Measurements from ENCODE around the gene SLC6A4. TPM values are rescaled to one million over a fixed set of nuclear protein-coding genes. Genes with fewer than 3 reads are reported as not detected.

The SLC6A4 gene
- total and polyA plus RNA-seq, 2 donors (not counting 3 experiments of a cell fraction or from before 2014, with no cell fraction given) = 0.25 TPM; not detected in 1

GRCh38 chr17:30228011-30228410, 7.5 kb downstream of the SLC6A4 start:
- Histone ChIP-seq H3K4me2 (ENCODE audit: insufficient read depth, low read length) (no peak overlapping the region), H3K9ac (replicated peaks; ENCODE audit: extremely low read depth, insufficient read depth, low read length) (no peak overlapping the region), H3K9me1 (replicated peaks; ENCODE audit: control insufficient read depth, extremely low read depth, insufficient read depth, low read length) (no peaks in the 10 kb centered on the region), H3K9me3 (replicated peaks; ENCODE audit: control insufficient read depth, insufficient read depth, low read length) (no peaks in the 10 kb centered on the region), H3K79me2 (ENCODE audit: control insufficient read depth, insufficient read depth, low read length) (no peaks in the 10 kb centered on the region), H3K4me1 (ENCODE audit: control insufficient read depth, extremely low read depth, insufficient read depth, low read length) (no peaks in the 10 kb centered on the region), H3K27me3 (ENCODE audit: control insufficient read depth in 2 of 2, insufficient read depth in 2 of 2, low read length in 2 of 2) (peaks cover 13 to 26% of the 10 kb centered on the region in 2 experiments), H3K27ac (ENCODE audit: insufficient read depth, low read depth, low read length) (no peak overlapping the region), H3K4me3 (replicated peaks in 1 of 3; ENCODE audit: insufficient read depth in 1 of 3, low read depth in 1 of 3, low read length in 3 of 3) (no peak overlapping the region), H3K36me3 (ENCODE audit: control insufficient read depth in 2 of 2, extremely low read depth in 1 of 2, insufficient read depth in 2 of 2, low read length in 2 of 2) (no peaks in the 10 kb centered on the region), H2AFZ (ENCODE audit: low read depth, low read length) (no peak overlapping the region), H4K20me1 (replicated peaks; ENCODE audit: control insufficient read depth, extremely low read depth, insufficient read depth, low read length) (no peaks in the 10 kb centered on the region)
- ChIA-PET POLR2A (no interaction called here), CTCF (interaction anchor here (1.1 to 1.5 kb wide), 2 partner anchors 10 to 103 kb away, joined by 4 to 5 read pairs; no protein-coding TSS in a partner anchor)
- no peak for FAIRE-seq
- intact Hi-C loops (cut with micrococcal nuclease) (no loop called here), dilution Hi-C loops (cut with MboI; ENCODE audit: extremely low pct_ligation_motif_present, low sequenced_read_pairs) (no loop called here)
- no peak for DNase-seq (ENCODE audit: low read depth, low spot score)
- BruUV-seq (replicated peaks) = no TSS peak
- TF ChIP-seq EZH2 (IDR thresholded peaks at IDR 0.05; ENCODE audit: borderline replicate concordance, low read depth, low read length, severe bottlenecking) (no peak), GATA2 (IDR thresholded peaks at IDR 0.05; ENCODE audit: insufficient read depth, insufficient read length, low read depth, low read length) (no peak), POLR2AphosphoS5 (IDR thresholded peaks at IDR 0.05; ENCODE audit: insufficient read depth, low read depth, low read length) (no peak), CTCF (IDR thresholded peaks at IDR 0.05; ENCODE audit: extremely low read depth in 1 of 2, insufficient read depth in 1 of 2, low read depth in 1 of 2, low read length in 2 of 2) (no peak), MYC (IDR thresholded peaks at IDR 0.05; ENCODE audit: low read depth, low read length) (no peak), FOS (IDR thresholded peaks at IDR 0.05; ENCODE audit: borderline replicate concordance, insufficient read depth, low read length) (no peak), MAX (IDR thresholded peaks at IDR 0.05; ENCODE audit: insufficient read depth, insufficient read length) (no peak), JUN (IDR thresholded peaks at IDR 0.05; ENCODE audit: borderline replicate concordance, insufficient read depth, insufficient read length, low read depth) (no peak), POLR2A (IDR thresholded peaks at IDR 0.05; ENCODE audit: low read depth, low read length) (no peak)
